MM.1S (cell line): ENCODE results near the gene NABP1.
A peak's percentile ranks its signal among the peaks of the same experiment; 100 is the strongest.

Source experiments
- DNase-seq: peaks from one replicate; pipeline ENCODE4 v3.0.0-alpha.2; 2015
- H2AFZ ChIP-seq: fragments of 300-600 bp; sonication (generic); 2 replicates; pipeline ENCODE4 v1.6.0; 2016; ENCODE audit warnings: antibody characterized with exemption, low read length
- H3F3A ChIP-seq: fragments of 300-600 bp; sonication (generic); 2 replicates; pipeline ENCODE4 v1.6.1; 2016; ENCODE audit warnings: mild to moderate bottlenecking, antibody characterized with exemption, low read length, moderate library complexity, mixed read lengths; ENCODE audit not compliant: insufficient read depth
- H3K27ac ChIP-seq: fragments of 300-600 bp; sonication (generic); 2 replicates; pipeline ENCODE4 v1.5.1; 2016; ENCODE audit warnings: mild to moderate bottlenecking, low read length
- H3K27me3 ChIP-seq: fragments of 300-600 bp; sonication (generic); replicated peaks from 2 replicates; pipeline ENCODE4 v1.6.0; 2016; ENCODE audit warnings: low read length; ENCODE audit not compliant: insufficient read depth
- H3K36me3 ChIP-seq: fragments of 300-600 bp; sonication (generic); replicated peaks from 2 replicates; pipeline ENCODE4 v1.6.1; 2016; ENCODE audit warnings: mild to moderate bottlenecking, low read length, mixed read lengths; ENCODE audit not compliant: insufficient read depth
- H3K4me1 ChIP-seq: fragments of 300-600 bp; sonication (generic); 2 replicates; pipeline ENCODE4 v1.6.1; 2016; ENCODE audit warnings: low read length, mixed read lengths
- H3K4me2 ChIP-seq: fragments of 300-600 bp; sonication (generic); 2 replicates; pipeline ENCODE4 v1.6.0; 2016; ENCODE audit warnings: low read depth, low read length
- H3K4me3 ChIP-seq: fragments of 300-600 bp; sonication (generic); 2 replicates; pipeline ENCODE4 v1.5.1; 2016; ENCODE audit warnings: low read length, mixed read lengths
- H3K79me2 ChIP-seq: fragments of 300-600 bp; sonication (generic); 2 replicates; pipeline ENCODE4 v1.6.1; 2016; ENCODE audit warnings: mixed run types, low read length, mixed read lengths
- H3K9ac ChIP-seq: fragments of 300-600 bp; sonication (generic); 2 replicates; pipeline ENCODE4 v1.6.1; 2016; ENCODE audit warnings: low read length, mixed read lengths
- H3K9me2 ChIP-seq: fragments of 300-600 bp; sonication (generic); replicated peaks from 2 replicates; pipeline ENCODE4 v1.6.1; 2016; ENCODE audit warnings: mild to moderate bottlenecking, low read length, mixed read lengths; ENCODE audit not compliant: insufficient read depth
- H3K9me3 ChIP-seq: fragments of 300-600 bp; sonication (generic); replicated peaks from 2 replicates; pipeline ENCODE4 v1.6.1; 2016; ENCODE audit warnings: mild to moderate bottlenecking, low read length, mixed read lengths; ENCODE audit not compliant: insufficient read depth
- H4K20me1 ChIP-seq: fragments of 300-600 bp; sonication (generic); 2 replicates; pipeline ENCODE4 v1.6.1; 2016; ENCODE audit warnings: mild to moderate bottlenecking, low read length, moderate library complexity, mixed read lengths; ENCODE audit not compliant: insufficient read depth
- CTCF ChIP-seq: fragments of 300-600 bp; sonication (generic); IDR thresholded peaks from 2 replicates; pipeline ENCODE4 v1.5.1; 2016; ENCODE audit warnings: antibody characterized with exemption, low read length, mixed read lengths
- EZH2 ChIP-seq: fragments of 300-600 bp; sonication (generic); optimal IDR thresholded peaks from 2 replicates; pipeline ENCODE3; 2017; ENCODE audit warnings: low read depth, mild to moderate bottlenecking, antibody characterized with exemption, low read length, mixed read lengths
- EZH2phosphoT487 ChIP-seq: fragments of 300-600 bp; sonication (generic); IDR thresholded peaks from 2 replicates; pipeline ENCODE4 v1.6.1; 2018; ENCODE audit warnings: antibody characterized with exemption, low read length

The NABP1 gene

GRCh38 chr2:191631754-191632153 lies 46.2 kb upstream of the NABP1 start:
- Histone ChIP-seq H3K4me2 (no peak overlapping the region), H3K27ac (no peak overlapping the region), H3K4me1 (peaks cover 48% of the 10 kb centered on the region), H3K79me2 (no peaks in the 10 kb centered on the region), H3F3A (peaks cover 10% of the 10 kb centered on the region; the same call in 1 of the 2 replicates), H3K4me3 (no peak overlapping the region), H3K27me3 (no peaks in the 10 kb centered on the region), H3K36me3 (no peaks in the 10 kb centered on the region), H2AFZ (no peak overlapping the region), H4K20me1 (no peaks in the 10 kb centered on the region), H3K9ac (no peak overlapping the region), H3K9me3 (no peaks in the 10 kb centered on the region), H3K9me2 (no peaks in the 10 kb centered on the region)
- TF ChIP-seq EZH2phosphoT487 (no peak), CTCF (no peak), EZH2 (no peak)
- no peak for DNase-seq

GRCh38 chr2:191632426-191632825 lies 45.5 kb upstream of the NABP1 start:
- H3K79me2 ChIP-seq: no peaks in the 10 kb centered on the region
- H3K27ac ChIP-seq: no peak overlapping the region
- DNase-seq: no peak
- TF ChIP-seq EZH2: no peak
- no peak for TF ChIP-seq CTCF
- no peak for TF ChIP-seq EZH2phosphoT487
- H3K9me3 ChIP-seq: no peaks in the 10 kb centered on the region
- H3K4me2 ChIP-seq: no peak overlapping the region
- H3K27me3 ChIP-seq: no peaks in the 10 kb centered on the region
- H3K9ac ChIP-seq: no peak overlapping the region
- H4K20me1 ChIP-seq: no peaks in the 10 kb centered on the region
- no peak overlapping the region for H2AFZ ChIP-seq
- no peaks in the 10 kb centered on the region for H3K36me3 ChIP-seq
- H3F3A ChIP-seq: peaks cover 14% of the 10 kb centered on the region; the same call in 1 of the 2 replicates
- no peaks in the 10 kb centered on the region for H3K9me2 ChIP-seq
- H3K4me3 ChIP-seq: no peak overlapping the region
- peaks cover 55% of the 10 kb centered on the region for H3K4me1 ChIP-seq

GRCh38 chr2:191634791-191635190 lies 43.1 kb upstream of the NABP1 start:
- H3K27me3 ChIP-seq: no peaks in the 10 kb centered on the region
- H2AFZ ChIP-seq: no peak overlapping the region
- DNase-seq: no peak
- TF ChIP-seq EZH2: no peak
- no peak for TF ChIP-seq CTCF
- no peak for TF ChIP-seq EZH2phosphoT487
- peak overlapping the region; percentile 6; the same call in 1 of the 2 replicates for H3K27ac ChIP-seq
- H3K9me2 ChIP-seq: no peaks in the 10 kb centered on the region
- peaks cover 19% of the 10 kb centered on the region; the same call in 1 of the 2 replicates for H3F3A ChIP-seq
- peaks cover 54% of the 10 kb centered on the region for H3K4me1 ChIP-seq
- no peaks in the 10 kb centered on the region for H3K79me2 ChIP-seq
- no peaks in the 10 kb centered on the region for H4K20me1 ChIP-seq
- no peaks in the 10 kb centered on the region for H3K9me3 ChIP-seq
- H3K36me3 ChIP-seq: no peaks in the 10 kb centered on the region
- H3K4me3 ChIP-seq: no peak overlapping the region
- no peak overlapping the region for H3K9ac ChIP-seq
- peak overlapping the region; percentile 46 for H3K4me2 ChIP-seq
